Thymus (tissue), 14 donors: Measurements from ENCODE around the gene ANKAR. TPM values are rescaled to one million over a fixed set of nuclear protein-coding genes. Genes with fewer than 3 reads are reported as not detected.

Experiments
- DNase-seq, 9 donors: peaks; one replicate each; pipeline ENCODE4 v3.0.0-alpha.2; 2013; ENCODE audit warnings: low spot score in 9 of 9, low read depth in 6 of 9, missing footprints in 1 of 9
- H3K27ac ChIP-seq, 2 donors: one replicate each; pipeline ENCODE4 v1.5.1; 2013; ENCODE audit warnings: control low read depth in 1 of 2, low read depth in 1 of 2, low read length in 1 of 2, mild to moderate bottlenecking in 1 of 2, moderate library complexity in 1 of 2
- H3K27me3 ChIP-seq, 2 donors: one replicate each; pipeline ENCODE4 v1.5.1; 2013; ENCODE audit warnings: low read length in 1 of 2; ENCODE audit not compliant: control insufficient read depth in 2 of 2, insufficient read depth in 1 of 2
- H3K36me3 ChIP-seq, 2 donors: one replicate each; pipeline ENCODE4 v1.5.1; 2013; ENCODE audit warnings: low read length in 1 of 2, mild to moderate bottlenecking in 1 of 2, moderate library complexity in 1 of 2; ENCODE audit not compliant: control insufficient read depth in 2 of 2, insufficient read depth in 2 of 2
- H3K4me1 ChIP-seq, 2 donors: one replicate each; pipeline ENCODE4 v1.5.1; 2013; ENCODE audit warnings: low read length in 2 of 2; ENCODE audit not compliant: control insufficient read depth in 2 of 2, insufficient read depth in 2 of 2
- H3K4me3 ChIP-seq, 2 donors: one replicate each; pipeline ENCODE4 v1.5.1; 2013; ENCODE audit warnings: low read length in 2 of 2, control low read depth in 1 of 2, mild to moderate bottlenecking in 1 of 2
- H3K9me3 ChIP-seq, 2 donors: one replicate each; pipeline ENCODE4 v1.5.1; 2013; ENCODE audit warnings: low read length in 1 of 2, mild to moderate bottlenecking in 1 of 2; ENCODE audit not compliant: control insufficient read depth in 2 of 2, insufficient read depth in 1 of 2
- WGBS: extraction: QIAGEN DNeasy Blood & Tissue Kit; methylation state at CpG from one replicate; pipeline ENCODE4 v1.1.7; 2013; 5-methylcytosine and 5-hydroxymethylcytosine counted together
- long read RNA-seq, 10 donors: transcript quantifications; one replicate each; lab custom pipeline, GENCODE V29; 2026
- polyA plus RNA-seq: library from polyadenylated mRNA; stranded (reverse); fragments of 200-250 nt; gene quantifications from one replicate; pipeline ENCODE4 v1.2.3, GENCODE V29; 2013
- total RNA-seq: library from RNA; stranded (reverse); fragments of 120-200 nt; gene quantifications from one replicate; pipeline ENCODE4 v1.2.4, GENCODE V29; 2013
- donor health status: healthy.

The ANKAR gene
- total RNA-seq, result 10.0 TPM
- 4.0 TPM for polyA plus RNA-seq
- long read RNA-seq, donor 1, result 0 reads
- long read RNA-seq, donor 2, partial matches to known transcripts, result 14 of 22 reads
- long read RNA-seq, donor 2, other reads (novel, unspliced or antisense), result 8 of 22 reads
- long read RNA-seq, donor 3, partial matches to known transcripts, result 112 of 208 reads
- long read RNA-seq, donor 3, other reads (novel, unspliced or antisense), result 95 of 208 reads
- long read RNA-seq, donor 4, partial matches to known transcripts, result 42 of 73 reads
- long read RNA-seq, donor 4, other reads (novel, unspliced or antisense), result 31 of 73 reads
- long read RNA-seq, donor 5, result 0 reads
- long read RNA-seq, donor 6, result 0 reads
- long read RNA-seq, donor 7, result 0 reads
- long read RNA-seq, donor 8, result 0 reads
- long read RNA-seq, donor 9, result 0 reads
- long read RNA-seq, donor 10, result 0 reads

GRCh38 chr2:189674374-189675112 is at the start of gene ANKAR:
ANKAR (plus strand) TSS chr2:189674670; CDS start chr2:189676491, 1,821 bp downstream.
- H3K27me3 ChIP-seq, result no peaks in the 10 kb centered on the region
- peak in 7 of 9 donors; percentile 55 to 87 (median 74) for DNase-seq
- H3K4me1 ChIP-seq, result peaks cover 4 to 10% of the 10 kb centered on the region in 2 donors
- peaks cover 5 to 23% of the 10 kb centered on the region in 2 donors for H3K36me3 ChIP-seq
- H3K4me3 ChIP-seq, result peak within 1 kb of the TSS; percentile 67 to 77
- H3K27ac ChIP-seq, result peak within 1 kb of the TSS; percentile 70 to 87
- 2% methylated on average over 62 of the region's 62 CpGs for WGBS
- no peaks in the 10 kb centered on the region for H3K9me3 ChIP-seq

GRCh38 chr2:189625636-189626035 is 48.8 kb upstream of the ANKAR start:
- Histone ChIP-seq H3K36me3 (no peaks in the 10 kb centered on the region), H3K4me1 (no peaks in the 10 kb centered on the region), H3K27ac (no peak overlapping the region), H3K27me3 (no peaks in the 10 kb centered on the region), H3K4me3 (no peak overlapping the region), H3K9me3 (no peaks in the 10 kb centered on the region)
- WGBS, result 95% methylated on average over 2 of the region's 2 CpGs
- DNase-seq, result no peak

DNA sequence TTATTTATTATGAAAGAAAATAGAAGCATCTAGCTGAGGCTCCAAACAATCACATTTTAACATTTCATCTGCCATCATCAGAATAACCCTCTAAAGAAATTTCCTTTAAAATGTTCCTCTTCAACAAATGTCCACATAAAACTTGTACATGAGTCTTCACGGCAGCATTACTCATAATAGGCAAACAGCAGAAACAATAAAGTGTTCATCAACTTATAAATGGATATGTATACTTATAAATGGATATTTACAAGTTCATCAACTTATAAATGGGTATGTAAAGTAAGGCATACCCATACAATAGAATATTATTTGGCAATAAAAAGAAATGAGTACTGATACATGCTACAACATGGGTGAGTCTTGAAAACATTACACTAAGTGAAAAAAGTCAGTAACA is 46.7 kb upstream of the ANKAR start:
- H3K4me3 ChIP-seq, result no peak overlapping the region
- H3K27me3 ChIP-seq, result no peaks in the 10 kb centered on the region
- no peaks in the 10 kb centered on the region for H3K9me3 ChIP-seq
- no peak overlapping the region for H3K27ac ChIP-seq
- H3K36me3 ChIP-seq, result no peaks in the 10 kb centered on the region
- no peaks in the 10 kb centered on the region for H3K4me1 ChIP-seq
- WGBS, result 98% methylated on average over 1 of the region's 1 CpG
- DNase-seq, result no peak

GRCh38 chr2:189628817-189629530 is 45.5 kb upstream of the ANKAR start:
- 98% methylated on average over 9 of the region's 9 CpGs for WGBS
- no peaks in the 10 kb centered on the region for H3K36me3 ChIP-seq
- no peak overlapping the region for H3K27ac ChIP-seq
- H3K27me3 ChIP-seq, result no peaks in the 10 kb centered on the region
- H3K4me3 ChIP-seq, result no peak overlapping the region
- no peak for DNase-seq
- no peaks in the 10 kb centered on the region for H3K9me3 ChIP-seq
- no peaks in the 10 kb centered on the region for H3K4me1 ChIP-seq

GRCh38 chr2:189629531-189630453 is 44.7 kb upstream of the ANKAR start:
- H3K27ac ChIP-seq, result no peak overlapping the region
- H3K27me3 ChIP-seq, result no peaks in the 10 kb centered on the region
- DNase-seq, result no peak
- H3K4me1 ChIP-seq, result no peaks in the 10 kb centered on the region
- WGBS, result 94% methylated on average over 10 of the region's 10 CpGs
- H3K36me3 ChIP-seq, result no peaks in the 10 kb centered on the region
- no peak overlapping the region for H3K4me3 ChIP-seq
- no peaks in the 10 kb centered on the region for H3K9me3 ChIP-seq

DNA sequence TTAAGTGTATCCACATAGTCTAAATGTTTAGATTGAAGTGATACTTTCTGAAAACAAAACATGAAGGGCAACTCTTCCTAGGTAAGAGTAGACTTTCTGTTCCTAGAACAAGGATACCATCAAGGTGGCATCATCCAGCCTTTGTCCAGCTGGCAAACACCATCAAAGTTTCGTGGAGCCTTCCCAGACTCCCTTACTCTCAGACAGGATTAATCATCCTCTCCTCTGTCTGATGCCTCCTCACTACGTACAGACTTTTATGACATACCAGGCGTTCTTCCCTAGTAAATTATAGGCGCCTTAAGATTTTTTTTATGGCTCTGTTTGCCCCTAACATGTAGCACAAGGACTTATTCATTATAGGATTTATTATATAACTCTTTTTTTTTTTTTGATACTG is 42.6 kb upstream of the ANKAR start:
- Histone ChIP-seq H3K27me3 (no peaks in the 10 kb centered on the region), H3K4me3 (no peak overlapping the region), H3K27ac (no peak overlapping the region), H3K4me1 (no peaks in the 10 kb centered on the region), H3K36me3 (no peaks in the 10 kb centered on the region), H3K9me3 (no peaks in the 10 kb centered on the region)
- DNase-seq, result no peak
- WGBS, result 97% methylated on average over 4 of the region's 4 CpGs

- Histone ChIP-seq H3K27me3 (no peaks in the 10 kb centered on the region), H3K27ac (no peak overlapping the region), H3K4me3 (no peak overlapping the region), H3K4me1 (no peaks in the 10 kb centered on the region), H3K9me3 (no peaks in the 10 kb centered on the region), H3K36me3 (no peaks in the 10 kb centered on the region)
- peak in 2 of 9 donors; percentile 4 to 37 for DNase-seq
- 88% methylated on average over 5 of the region's 5 CpGs for WGBS
Measured at GRCh38 chr2:189633392-189633811, 41.1 kb upstream of the ANKAR start.

DNA sequence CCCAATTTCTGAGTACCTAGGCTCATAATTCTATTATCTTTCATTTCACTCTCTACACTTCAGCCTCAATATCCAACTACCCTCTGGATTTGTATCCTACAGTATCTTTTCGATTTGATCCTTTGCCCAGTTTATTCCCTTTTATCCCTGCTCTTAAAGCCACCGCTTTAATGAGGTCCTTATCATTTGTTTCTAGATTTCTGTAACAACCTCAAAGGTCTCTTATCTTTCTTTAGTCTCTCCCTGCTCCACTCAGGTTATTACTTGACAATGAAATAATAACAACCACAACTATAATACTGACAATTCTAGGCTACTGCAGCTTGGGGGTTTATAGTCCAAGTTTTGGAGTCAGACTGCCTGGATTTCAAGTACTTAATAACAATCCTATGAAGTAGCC is 39.1 kb upstream of the ANKAR start:
- H3K4me3 ChIP-seq, result no peak overlapping the region

More for the DNA sequence above, 39.1 kb upstream of the ANKAR start:
- WGBS, result 94% methylated on average over 2 of the region's 2 CpGs
- Histone ChIP-seq H3K27me3 (no peaks in the 10 kb centered on the region), H3K9me3 (no peaks in the 10 kb centered on the region), H3K4me1 (no peaks in the 10 kb centered on the region), H3K27ac (no peak overlapping the region), H3K36me3 (no peaks in the 10 kb centered on the region)
- no peak for DNase-seq
